Neural crest cell (in vitro differentiated cells): ENCODE measurements around the gene TREH. TPM values are rescaled to one million over a fixed set of nuclear protein-coding genes. Genes with fewer than 3 reads are reported as not detected.

Experiments used
- DNase-seq: peaks from one replicate; pipeline ENCODE4 v3.0.0; 2021; ENCODE audit warnings: low read depth, mixed read lengths, low spot score
- H3K27ac Mint-ChIP-seq: one replicate; pipeline ENCODE4 v1.8.0; 2021; ENCODE audit warnings: mild to moderate bottlenecking, mixed read lengths; ENCODE audit not compliant: unreplicated experiment
- H3K27me3 Mint-ChIP-seq: 2 replicates; pipeline ENCODE4 v1.8.0; 2021; ENCODE audit warnings: low read depth, mild to moderate bottlenecking, mixed read lengths
- H3K36me3 Mint-ChIP-seq: 2 replicates; pipeline ENCODE4 v1.8.0; 2021; ENCODE audit warnings: low read depth, mild to moderate bottlenecking, mixed read lengths
- H3K4me1 Mint-ChIP-seq: 2 replicates; pipeline ENCODE4 v1.8.0; 2021; ENCODE audit warnings: mixed read lengths
- H3K4me3 Mint-ChIP-seq: one replicate; pipeline ENCODE4 v1.8.0; 2021; ENCODE audit warnings: mild to moderate bottlenecking, mixed read lengths
- H3K9me3 Mint-ChIP-seq: 2 replicates; pipeline ENCODE4 v1.8.0; 2021; ENCODE audit warnings: mixed read lengths
- CTCF ChIP-seq: fragments of 200-600 bp; sonication (generic); conservative IDR thresholded peaks from 2 replicates; pipeline ENCODE4 v1.5.0; 2021; ENCODE audit warnings: antibody characterized with exemption, mild to moderate bottlenecking
- total RNA-seq: library from RNA; stranded (reverse); gene quantifications from 2 replicates; pipeline ENCODE4 v1.2.1, GENCODE V29; 2021

Gene TREH
- total RNA-seq, 1 donor from 2014 or later = not detected

GRCh38 chr11:118625036-118625690 is 54.3 kb downstream of the TREH start:
- TF ChIP-seq CTCF = no peak
- H3K4me1 Mint-ChIP-seq = peaks cover 30% of the 10 kb centered on the region
- no peak overlapping the region for H3K27ac Mint-ChIP-seq
- H3K4me3 Mint-ChIP-seq = peak overlapping the region; percentile 49
- H3K27me3 Mint-ChIP-seq = no peaks in the 10 kb centered on the region
- no peaks in the 10 kb centered on the region for H3K9me3 Mint-ChIP-seq
- H3K36me3 Mint-ChIP-seq = peaks cover 3% of the 10 kb centered on the region
- no peak for DNase-seq

- no peak for DNase-seq
- Mint-ChIP-seq H3K36me3 (peaks cover 3% of the 10 kb centered on the region), H3K4me3 (no peak overlapping the region), H3K27me3 (no peaks in the 10 kb centered on the region), H3K27ac (no peak overlapping the region), H3K4me1 (peaks cover 47% of the 10 kb centered on the region), H3K9me3 (no peaks in the 10 kb centered on the region)
- TF ChIP-seq CTCF = no peak
These were observed 56.2 kb downstream of the TREH start for GRCh38 chr11:118623269-118623655.

- DNase-seq = no peak
- no peak for TF ChIP-seq CTCF
- Mint-ChIP-seq H3K27ac (no peak overlapping the region), H3K9me3 (no peaks in the 10 kb centered on the region), H3K4me1 (peaks cover 53% of the 10 kb centered on the region), H3K36me3 (peaks cover 3% of the 10 kb centered on the region), H3K27me3 (no peaks in the 10 kb centered on the region), H3K4me3 (peak overlapping the region; percentile 96)
These were observed 56.8 kb downstream of the TREH start for GRCh38 chr11:118622376-118623268.

GRCh38 chr11:118621784-118622375 is 57.6 kb downstream of the TREH start:
- no peaks in the 10 kb centered on the region for H3K27me3 Mint-ChIP-seq

More at GRCh38 chr11:118621784-118622375, 57.6 kb downstream of the TREH start:
- H3K4me3 Mint-ChIP-seq = peak overlapping the region; percentile 96
- no peak overlapping the region for H3K27ac Mint-ChIP-seq
- no peak for TF ChIP-seq CTCF
- H3K4me1 Mint-ChIP-seq = peaks cover 60% of the 10 kb centered on the region
- H3K9me3 Mint-ChIP-seq = no peaks in the 10 kb centered on the region
- no peak for DNase-seq
- peaks cover 3% of the 10 kb centered on the region for H3K36me3 Mint-ChIP-seq
